GM18498 (cell line): Measurements from ENCODE around the gene TMEM126A.
"Not testable (repeated sequence)": the region's sequence is repeated elsewhere in the genome, so short reads cannot be mapped to it uniquely, and the experiment has no call there.

Source experiments
- ATAC-seq: cut with Tn5 transposase; IDR thresholded peaks from one replicate; pipeline ENCODE4 v1.9.1; 2021; ENCODE audit warnings: mild to moderate bottlenecking, moderate library complexity; ENCODE audit not compliant: unreplicated experiment

TMEM126A gene

GRCh38 chr11:85656777-85657176 lies 9.0 kb downstream of the TMEM126A start:
- no peak for ATAC-seq

DNA sequence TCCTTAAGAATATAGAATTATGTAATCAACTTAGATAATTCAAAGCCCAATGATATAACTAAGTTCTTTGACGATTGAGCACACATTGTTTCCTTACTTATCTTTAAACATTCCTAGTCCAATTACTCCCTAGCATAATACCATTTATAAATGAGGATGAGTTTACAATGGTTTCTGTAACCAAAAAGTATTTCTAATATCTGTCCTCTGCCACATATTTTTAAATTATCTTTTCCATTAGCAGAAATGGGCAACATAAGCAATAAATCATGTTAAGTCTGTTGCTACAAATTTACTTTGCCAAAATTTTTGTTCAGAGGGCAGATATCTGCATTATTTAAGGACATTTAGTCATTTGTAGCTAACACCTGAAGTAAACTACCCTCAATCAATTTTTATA lies 10.4 kb downstream of the TMEM126A start:
- ATAC-seq = no peak

DNA sequence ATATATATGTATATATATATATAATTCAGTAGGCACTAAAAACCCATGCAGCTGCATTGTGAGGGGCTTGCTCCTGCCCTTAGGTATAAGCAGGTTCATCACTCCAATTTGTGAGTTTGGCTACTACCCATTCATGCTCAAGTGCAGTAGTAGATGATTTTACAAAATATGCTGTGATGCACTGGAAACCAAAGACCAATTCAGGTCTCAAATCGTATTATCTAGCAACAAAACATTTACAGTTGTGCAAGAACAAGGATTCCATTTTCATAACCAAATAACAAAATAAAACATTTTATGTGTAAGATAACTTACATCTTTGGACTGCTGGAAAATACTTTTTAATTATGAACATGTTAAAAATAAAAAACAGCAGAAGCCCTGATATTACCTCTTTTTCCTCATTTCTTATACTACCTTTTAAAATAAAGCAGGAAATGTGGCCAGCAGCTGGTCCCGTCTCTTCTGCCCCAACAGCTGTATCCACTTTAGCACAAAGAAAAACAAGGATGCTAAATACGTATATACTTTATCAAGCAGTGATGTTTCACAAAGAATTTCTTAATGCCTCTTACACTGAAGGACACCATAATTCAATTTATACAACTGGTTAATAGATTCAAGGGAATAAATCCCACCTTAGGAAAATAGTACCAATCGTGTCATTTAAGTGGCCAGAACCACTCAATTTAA lies 14.4 kb downstream of the TMEM126A start:
- no peak for ATAC-seq

- ATAC-seq = no peak
Observed at GRCh38 chr11:85663080-85663752, 15.4 kb downstream of the TMEM126A start.

DNA sequence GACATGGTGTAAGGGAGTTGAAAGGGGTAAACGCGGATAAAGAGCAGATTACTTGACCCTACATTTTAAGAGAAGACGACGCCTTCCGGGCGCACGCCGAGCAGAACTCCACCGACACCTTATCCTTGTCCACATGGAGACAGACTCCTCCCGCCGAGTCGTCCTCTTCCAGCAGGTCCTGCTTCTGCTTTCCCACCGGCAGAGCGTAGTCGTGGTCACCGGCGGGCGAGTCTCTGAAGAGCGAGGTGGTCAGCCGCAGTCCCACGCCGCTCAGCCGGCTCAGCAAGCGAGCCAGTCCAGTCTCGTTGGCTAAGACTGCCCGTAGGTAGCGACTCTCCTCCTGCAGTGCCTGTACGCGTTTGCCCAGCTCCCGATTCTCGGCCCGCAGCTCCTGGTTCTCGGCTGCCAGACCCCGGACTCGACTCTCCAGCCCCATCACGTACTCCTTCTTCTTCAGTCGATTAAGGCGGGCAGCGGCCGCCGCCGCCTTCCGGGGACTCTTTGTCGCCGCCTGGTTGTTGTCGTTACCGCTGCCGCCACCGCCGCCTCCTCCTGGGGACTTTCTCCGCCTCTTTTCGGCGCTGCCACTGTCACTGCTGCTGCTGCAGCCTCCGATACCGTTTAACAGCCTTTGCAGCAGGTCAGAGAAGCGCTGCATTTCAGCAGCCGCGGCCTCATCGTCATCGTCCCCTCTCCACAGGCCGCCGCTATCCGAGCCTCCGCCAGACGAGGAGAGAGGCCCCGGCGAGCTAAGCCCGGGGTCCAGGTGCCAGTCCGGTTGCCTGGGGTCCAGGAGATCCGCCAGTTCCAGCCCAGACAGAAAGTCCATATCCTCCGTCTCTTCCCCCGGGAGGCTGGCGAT lies 16.2 kb downstream of the TMEM126A start:
- ATAC-seq = peak; percentile 77

- peak; percentile 88 for ATAC-seq
Observed at GRCh38 chr11:85664615-85665481, 17.1 kb downstream of the TMEM126A start, which contains the start of gene CREBZF. CREBZF (minus strand) TSS chr11:85665129; CDS start chr11:85664875, 254 bp downstream.

GRCh38 chr11:85665733-85666132 lies 18.0 kb downstream of the TMEM126A start:
- ATAC-seq = no peak

GRCh38 chr11:85666687-85667086 lies 18.9 kb downstream of the TMEM126A start:
- ATAC-seq = no peak

GRCh38 chr11:85668157-85668556 lies 20.4 kb downstream of the TMEM126A start:
- no peak for ATAC-seq

DNA sequence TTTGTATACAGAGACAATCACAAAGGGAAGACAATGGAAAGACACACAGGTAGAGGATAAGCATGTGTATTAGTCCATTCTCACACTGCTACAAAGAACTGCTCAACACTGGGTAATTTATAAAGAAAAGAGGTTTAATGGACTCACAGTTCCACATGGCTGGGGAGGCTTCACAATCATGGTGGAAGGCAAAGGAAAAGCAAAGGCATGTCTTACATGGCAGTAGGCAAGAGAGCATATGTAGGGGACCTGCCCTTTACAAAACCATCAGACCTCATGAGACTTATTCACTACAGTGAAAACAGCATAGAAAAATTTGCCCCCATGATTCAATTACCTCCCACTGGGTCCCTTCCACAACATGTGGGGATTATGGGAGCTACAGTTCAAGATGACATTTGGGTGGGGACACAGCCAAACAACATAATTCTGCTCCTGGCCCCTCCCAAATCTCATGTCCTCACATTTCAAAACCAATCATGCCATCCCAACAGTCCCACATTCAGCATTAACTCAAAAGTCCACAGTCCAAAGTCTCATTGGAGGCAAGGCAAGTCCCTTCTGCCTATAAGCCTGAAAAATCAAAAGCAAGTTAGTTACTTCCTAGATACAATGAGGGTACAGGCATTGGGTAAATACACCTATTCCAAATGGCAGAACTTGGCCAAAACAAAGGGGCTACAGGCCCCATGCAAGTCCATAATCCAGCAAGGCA lies 23.3 kb downstream of the TMEM126A start:
- not testable (repeated sequence) for ATAC-seq

DNA sequence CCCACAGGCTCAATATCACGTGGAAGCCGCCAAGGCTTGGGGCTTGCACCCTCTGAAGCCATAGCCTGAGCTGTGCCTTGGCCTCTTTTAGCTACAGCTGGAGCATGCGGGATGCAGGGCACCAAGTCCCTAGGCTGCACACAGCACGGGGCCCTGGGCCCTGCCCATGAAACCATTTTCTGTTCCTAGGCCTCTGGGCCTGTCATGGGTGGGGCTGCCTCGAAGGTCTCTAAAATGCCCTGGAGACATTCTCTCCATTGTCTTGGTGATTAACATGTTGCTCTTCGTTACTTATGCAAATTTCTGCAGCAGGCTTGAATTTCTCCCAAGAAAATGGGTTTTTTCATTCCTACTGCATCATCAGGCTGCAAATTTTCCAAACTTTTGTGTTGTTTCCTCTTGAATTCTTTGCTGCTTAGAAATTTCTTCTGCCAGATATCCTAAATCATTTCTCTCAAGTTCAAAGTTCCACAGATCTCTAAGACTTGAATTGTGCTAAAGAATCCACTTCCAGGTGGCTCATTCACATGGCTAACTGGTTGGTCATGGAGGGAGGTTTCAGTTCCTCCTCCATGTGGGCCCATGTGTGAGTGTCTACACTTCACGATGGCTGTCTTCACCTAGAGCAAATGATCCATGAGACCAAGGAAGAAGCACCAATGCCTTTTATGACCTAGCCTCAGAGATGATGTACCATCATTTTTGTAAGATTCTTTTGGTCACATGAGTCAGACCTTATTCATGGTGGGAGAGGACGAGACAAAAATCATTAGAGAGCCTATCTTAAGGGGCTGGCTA lies 24.5 kb downstream of the TMEM126A start:
- no peak for ATAC-seq

DNA sequence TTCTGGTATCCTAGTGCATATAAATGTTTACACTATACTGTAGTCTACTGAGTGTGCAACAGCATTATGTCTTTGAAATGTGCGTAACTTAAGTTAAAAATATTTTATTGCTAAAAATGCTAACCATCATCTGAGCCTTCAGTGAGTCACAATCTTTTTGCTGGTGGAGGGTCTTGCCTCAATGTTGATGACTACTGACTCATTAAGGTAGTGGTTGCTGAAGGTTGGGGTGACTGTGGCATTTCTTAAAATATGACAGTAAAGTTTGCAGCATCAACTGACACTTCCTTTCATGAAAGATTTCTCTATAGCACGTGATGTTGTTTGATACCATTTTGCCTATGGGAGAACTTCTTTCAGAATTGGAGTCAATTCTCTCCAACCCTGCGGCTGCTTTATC lies 25.6 kb downstream of the TMEM126A start:
- no peak for ATAC-seq

GRCh38 chr11:85679576-85679975 lies 31.8 kb downstream of the TMEM126A start:
- no peak for ATAC-seq

DNA sequence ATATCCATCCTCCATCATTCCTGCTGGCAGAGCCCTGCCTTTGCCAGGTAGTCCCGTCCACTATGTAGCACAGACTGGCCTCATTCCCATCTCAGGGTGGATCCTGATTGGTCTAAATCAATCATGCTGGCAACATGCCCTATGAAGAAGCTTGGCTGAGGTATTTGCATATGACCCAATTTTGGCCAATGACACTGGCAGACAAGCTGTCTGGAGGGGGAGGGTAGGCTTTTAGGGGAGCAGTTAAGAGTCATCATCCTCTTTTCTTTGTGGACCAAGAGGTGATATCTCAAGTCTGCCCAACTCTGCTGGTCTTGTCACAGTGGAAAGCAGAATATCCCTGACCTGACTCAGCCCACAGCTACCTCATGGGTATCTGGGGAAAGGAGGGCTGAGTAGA lies 33.1 kb downstream of the TMEM126A start:
- no peak for ATAC-seq

DNA sequence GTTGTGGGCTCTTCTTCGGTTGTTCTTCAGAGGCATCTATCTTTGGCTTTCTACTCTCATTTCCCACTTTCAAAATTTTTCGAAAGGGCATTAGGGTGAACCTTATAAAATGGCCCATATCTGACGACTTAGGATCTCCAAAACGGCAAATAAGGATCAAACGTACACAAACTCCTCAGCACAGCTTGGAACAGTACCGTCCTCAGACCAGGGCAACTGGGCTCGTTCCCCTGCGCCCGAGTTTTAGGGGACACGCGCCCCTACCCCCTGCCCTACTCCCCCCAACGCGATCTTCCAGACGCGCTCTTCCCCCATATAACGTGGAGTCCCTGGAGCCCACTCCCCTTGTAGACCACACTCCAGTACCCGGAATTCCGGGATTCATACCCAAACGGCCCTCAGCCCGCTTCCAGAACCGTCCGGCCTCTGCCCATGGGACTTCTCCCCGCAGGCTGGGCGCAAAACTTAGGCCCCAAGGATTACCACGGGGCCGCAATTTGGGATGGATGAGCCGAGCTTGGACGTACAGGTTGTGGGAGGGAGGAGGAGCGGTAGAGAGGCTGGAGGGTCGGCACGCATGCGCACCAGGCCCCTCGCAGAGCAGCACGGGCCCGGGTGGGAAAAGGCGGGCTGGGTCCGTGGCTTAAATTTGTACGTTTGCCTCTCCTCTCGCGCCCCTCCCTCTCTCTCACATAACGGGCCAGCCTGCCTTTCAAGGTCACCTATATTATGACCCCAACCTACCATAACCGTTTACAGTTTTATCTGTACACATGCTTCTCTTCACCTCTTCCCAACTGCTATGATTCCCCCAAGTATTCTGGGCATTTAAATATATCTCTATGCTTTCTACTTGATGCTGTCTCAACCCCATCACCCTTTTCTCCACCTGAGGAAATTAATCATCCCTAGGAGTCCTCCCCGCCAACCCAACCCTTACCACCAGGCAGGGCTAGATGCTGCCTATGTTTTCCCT lies 34.9 kb downstream of the TMEM126A start:
- peak; percentile 84 for ATAC-seq

GRCh38 chr11:85685125-85685819 lies 37.5 kb downstream of the TMEM126A start:
- no peak for ATAC-seq

GRCh38 chr11:85685820-85686459 lies 38.2 kb downstream of the TMEM126A start, which contains the start of gene CCDC89:
CCDC89 (minus strand) TSS chr11:85686195; CDS start chr11:85686130, 65 bp downstream.
- no peak for ATAC-seq
